CD4-positive, CD25-positive, alpha-beta regulatory T cell (primary cell): Measurements from ENCODE around the gene FRMD3. TPM values are rescaled to one million over a fixed set of nuclear protein-coding genes. Genes with fewer than 3 reads are reported as not detected.

Experiments
- ATAC-seq, 2 donors: fragments of 150-1000 bp; cut with Tn5 transposase; one replicate each; pipeline ENCODE4 v1.10.0; 2021; ENCODE audit warnings: low read depth in 2 of 2, moderate number of reproducible peaks in 2 of 2, moderate library complexity in 1 of 2
- DNase-seq, 3 donors: peaks; one replicate each; pipeline versions ENCODE4 v3.0.0 to v3.0.0-alpha.2; 2012 to 2022; ENCODE audit warnings: mixed read lengths in 1 of 3
- H3K27ac ChIP-seq: one replicate; pipeline ENCODE4 v1.7.0; 2013; ENCODE audit warnings: mild to moderate bottlenecking, low read length; ENCODE audit not compliant: insufficient read depth, poor library complexity, severe bottlenecking
- H3K27me3 ChIP-seq: one replicate; pipeline ENCODE4 v1.7.0; 2013; ENCODE audit warnings: low read length; ENCODE audit not compliant: control insufficient read depth, insufficient read depth
- H3K36me3 ChIP-seq: one replicate; pipeline ENCODE4 v1.7.0; 2013; ENCODE audit warnings: mild to moderate bottlenecking, low read length, moderate library complexity; ENCODE audit not compliant: control insufficient read depth, insufficient read depth
- H3K4me1 ChIP-seq: 2 replicates; pipeline ENCODE4 v1.7.0; 2013; ENCODE audit warnings: mild to moderate bottlenecking, low read length; ENCODE audit not compliant: insufficient read depth, control insufficient read depth, poor library complexity, severe bottlenecking
- H3K4me3 ChIP-seq: one replicate; pipeline ENCODE4 v1.7.0; 2013; ENCODE audit warnings: low read depth, mild to moderate bottlenecking, low read length, moderate library complexity
- H3K9me3 ChIP-seq, 2 experiments: 1 replicate in 1 of 2; 2 replicates in 1 of 2; pipeline ENCODE4 v1.7.0; 2013; ENCODE audit warnings: low read length in 2 of 2, mild to moderate bottlenecking in 1 of 2, moderate library complexity in 1 of 2; ENCODE audit not compliant: control insufficient read depth in 2 of 2
- H3K27ac Mint-ChIP-seq, 3 donors: one replicate each; pipeline ENCODE4 v1.8.0; 2020 to 2022; ENCODE audit warnings: mild to moderate bottlenecking in 3 of 3, mixed read lengths in 3 of 3, moderate library complexity in 2 of 3
- H3K27me3 Mint-ChIP-seq: one replicate; pipeline ENCODE4 v1.8.0; 2022; ENCODE audit warnings: mild to moderate bottlenecking, mixed read lengths
- H3K36me3 Mint-ChIP-seq: one replicate; pipeline ENCODE4 v1.8.0; 2020; ENCODE audit warnings: mixed read lengths
- H3K4me1 Mint-ChIP-seq, 4 donors: one replicate each; pipeline ENCODE4 v1.8.0; 2020 to 2022; ENCODE audit warnings: mixed read lengths in 4 of 4, mild to moderate bottlenecking in 1 of 4
- H3K4me3 Mint-ChIP-seq, 4 donors: one replicate each; pipeline ENCODE4 v1.8.0; 2020 to 2022; ENCODE audit warnings: mild to moderate bottlenecking in 4 of 4, mixed read lengths in 4 of 4, moderate library complexity in 3 of 4
- H3K9me3 Mint-ChIP-seq, 7 donors: one replicate each; pipeline ENCODE4 v1.8.0; 2020 to 2022; ENCODE audit warnings: mixed read lengths in 7 of 7, mild to moderate bottlenecking in 3 of 7, moderate library complexity in 2 of 7
- polyA plus RNA-seq, 4 donors: library from polyadenylated mRNA; unstranded; fragments of 300-500 nt; fragmentation: Illumina TruSeq; gene quantifications; one replicate each; pipeline ENCODE4 v1.2.3, GENCODE V29; 2021
- total RNA-seq: library from RNA; stranded (reverse); gene quantifications from one replicate; pipeline ENCODE4 v1.2.3, GENCODE V29; 2022

FRMD3 gene
- total and polyA plus RNA-seq, 5 donors from 2014 or later: 0.25 to 2.8 TPM; not detected in 3

- H3K27ac ChIP-seq: no peak overlapping the region
- ATAC-seq: no peak
- DNase-seq: no peak
- Mint-ChIP-seq H3K36me3 (no peaks in the 10 kb centered on the region), H3K4me3 (no peak overlapping the region), H3K27me3 (no peaks in the 10 kb centered on the region), H3K27ac (no peak overlapping the region), H3K9me3 (no peaks in the 10 kb centered on the region), H3K4me1 (no peaks in the 10 kb centered on the region)
- no peak overlapping the region for H3K4me3 ChIP-seq
- no peaks in the 10 kb centered on the region for H3K27me3 ChIP-seq
- H3K36me3 ChIP-seq: no peaks in the 10 kb centered on the region
- H3K4me1 ChIP-seq: no peaks in the 10 kb centered on the region
- H3K9me3 ChIP-seq: no peaks in the 10 kb centered on the region
These were observed 113.4 kb downstream of the FRMD3 start for GRCh38 chr9:83424831-83425230.

DNA sequence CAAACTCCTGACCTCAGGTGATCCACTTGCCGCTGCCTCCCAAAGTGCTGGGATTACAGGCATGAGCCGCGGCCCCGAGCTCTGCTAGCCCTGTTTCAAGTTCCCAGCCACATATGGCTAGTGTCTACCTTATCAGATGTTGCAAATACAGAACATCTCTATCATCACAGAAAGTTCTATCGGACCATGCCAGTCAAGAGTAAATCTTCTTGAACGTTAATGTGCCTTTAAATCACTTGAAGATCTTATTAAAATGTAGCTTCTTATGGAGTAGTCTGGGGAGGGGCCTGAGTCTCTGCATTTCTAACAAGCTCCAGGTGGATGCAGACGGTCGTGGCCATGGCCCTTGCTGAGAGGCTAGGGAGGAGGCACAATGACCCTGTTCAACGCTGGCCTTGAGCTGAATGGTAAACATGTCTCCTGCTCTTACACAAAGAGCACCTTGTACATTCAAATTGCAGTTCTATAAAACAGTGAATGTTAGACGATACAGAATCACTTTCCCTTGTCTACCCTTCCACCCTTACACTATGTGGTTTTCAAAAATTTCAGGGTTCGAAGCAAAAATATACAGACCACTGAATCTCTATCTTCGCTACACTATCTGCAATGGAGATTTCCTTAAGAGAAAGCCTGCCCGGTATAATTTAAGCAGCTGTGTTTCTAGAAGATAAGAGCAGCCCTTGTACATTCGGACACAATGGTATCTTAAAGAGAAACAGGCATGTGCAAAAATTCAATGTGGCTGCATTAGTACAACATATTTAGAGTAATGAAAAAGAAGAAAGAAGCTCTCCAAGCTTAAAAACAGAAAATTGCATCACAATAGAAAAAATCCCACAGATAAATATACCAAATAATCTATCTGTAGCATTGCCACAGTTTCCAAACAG is 114.1 kb downstream of the FRMD3 start:
- Mint-ChIP-seq H3K4me3 (no peak overlapping the region), H3K27ac (no peak overlapping the region), H3K27me3 (no peaks in the 10 kb centered on the region), H3K9me3 (no peaks in the 10 kb centered on the region), H3K36me3 (no peaks in the 10 kb centered on the region), H3K4me1 (no peaks in the 10 kb centered on the region)
- no peaks in the 10 kb centered on the region for H3K9me3 ChIP-seq
- no peaks in the 10 kb centered on the region for H3K36me3 ChIP-seq
- H3K4me3 ChIP-seq: no peak overlapping the region
- H3K4me1 ChIP-seq: no peaks in the 10 kb centered on the region
- ATAC-seq (no peak), DNase-seq (no peak)
- H3K27me3 ChIP-seq: no peaks in the 10 kb centered on the region
- no peak overlapping the region for H3K27ac ChIP-seq

DNA sequence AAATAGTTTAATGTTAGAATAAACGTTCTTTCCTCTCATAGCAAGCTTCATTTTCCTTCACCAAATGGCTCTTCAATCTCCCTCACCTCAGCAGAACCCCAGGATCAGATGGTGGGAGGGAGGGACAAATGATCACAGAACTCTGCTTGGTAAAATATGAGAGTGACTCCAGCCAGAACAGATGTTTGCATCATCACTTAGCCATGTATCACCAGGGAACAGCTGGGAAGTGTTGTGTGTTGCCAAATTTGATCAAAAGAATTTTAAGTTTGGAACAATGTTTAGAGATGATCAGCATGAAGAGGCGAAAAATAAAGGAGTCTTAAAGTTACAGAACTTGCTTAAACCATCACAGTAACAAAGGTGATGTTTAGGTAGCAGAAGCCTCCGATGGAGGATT is 115.7 kb downstream of the FRMD3 start:
- Histone ChIP-seq H3K9me3 (no peaks in the 10 kb centered on the region), H3K27me3 (no peaks in the 10 kb centered on the region), H3K27ac (no peak overlapping the region), H3K4me3 (no peak overlapping the region), H3K4me1 (no peaks in the 10 kb centered on the region), H3K36me3 (no peaks in the 10 kb centered on the region)
- ATAC-seq: no peak
- no peak overlapping the region for H3K27ac Mint-ChIP-seq
- H3K36me3 Mint-ChIP-seq: no peaks in the 10 kb centered on the region
- DNase-seq: no peak
- H3K4me1 Mint-ChIP-seq: no peaks in the 10 kb centered on the region
- H3K27me3 Mint-ChIP-seq: no peaks in the 10 kb centered on the region
- H3K9me3 Mint-ChIP-seq: peaks cover 0 to 5% (median 0%) of the 10 kb centered on the region in 7 donors
- H3K4me3 Mint-ChIP-seq: no peak overlapping the region

DNA sequence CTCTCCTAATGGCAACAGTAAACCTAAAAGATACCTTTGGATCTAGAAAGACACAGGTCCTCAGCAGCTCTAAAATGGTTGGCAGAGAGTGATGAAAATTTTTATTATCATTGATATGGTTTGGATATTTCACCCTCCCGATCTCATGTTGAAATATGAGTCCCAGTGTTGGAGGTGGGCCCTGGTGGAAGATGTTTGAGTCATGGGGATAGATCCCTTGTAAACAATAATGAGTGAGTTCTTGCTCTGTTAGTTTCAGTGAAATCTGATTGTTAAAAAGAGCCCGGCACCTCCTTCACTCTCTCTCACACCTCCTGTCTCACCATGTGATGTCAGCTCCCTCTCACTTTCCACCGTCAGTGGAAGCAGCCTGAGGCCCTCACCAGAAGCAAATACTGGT is 117.7 kb downstream of the FRMD3 start:
- DNase-seq (no peak), ATAC-seq (no peak)
- no peaks in the 10 kb centered on the region for H3K27me3 Mint-ChIP-seq
- H3K36me3 Mint-ChIP-seq: no peaks in the 10 kb centered on the region
- Histone ChIP-seq H3K4me1 (no peaks in the 10 kb centered on the region), H3K36me3 (no peaks in the 10 kb centered on the region), H3K27me3 (no peaks in the 10 kb centered on the region), H3K4me3 (no peak overlapping the region), H3K9me3 (no peaks in the 10 kb centered on the region), H3K27ac (no peak overlapping the region)
- no peaks in the 10 kb centered on the region for H3K4me1 Mint-ChIP-seq
- no peak overlapping the region for H3K27ac Mint-ChIP-seq
- H3K4me3 Mint-ChIP-seq: no peak overlapping the region
- peaks cover 0 to 5% (median 2%) of the 10 kb centered on the region in 7 donors for H3K9me3 Mint-ChIP-seq

- Mint-ChIP-seq H3K4me3 (no peak overlapping the region), H3K36me3 (no peaks in the 10 kb centered on the region)
- no peak for ATAC-seq
These were observed 118.2 kb downstream of the FRMD3 start for GRCh38 chr9:83419961-83420360.

DNA sequence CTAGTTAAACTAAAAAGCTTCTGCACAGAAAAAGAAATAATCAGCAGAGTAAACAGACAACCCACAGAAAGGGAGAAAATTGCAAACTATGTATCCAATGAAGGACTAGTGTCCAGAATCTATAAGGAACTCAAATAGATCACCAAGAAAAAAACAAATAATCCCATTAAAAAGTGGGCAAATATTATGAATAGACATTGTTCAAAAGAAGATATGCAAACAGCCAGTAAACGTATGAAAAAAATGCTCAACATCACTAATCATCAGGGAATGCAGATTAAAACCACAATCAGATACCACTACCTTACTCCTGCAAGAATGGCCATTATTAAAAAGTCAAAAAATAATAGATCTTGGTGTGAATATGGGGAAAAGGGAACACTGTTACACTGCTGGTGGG is 119.9 kb downstream of the FRMD3 start:
- no peaks in the 10 kb centered on the region for H3K4me1 ChIP-seq
- H3K27ac ChIP-seq: no peak overlapping the region
- DNase-seq: no peak
- H3K4me3 Mint-ChIP-seq: no peak overlapping the region
- peaks cover 0 to 7% (median 5%) of the 10 kb centered on the region in 7 donors for H3K9me3 Mint-ChIP-seq
- H3K27ac Mint-ChIP-seq: no peak overlapping the region
- H3K27me3 ChIP-seq: no peaks in the 10 kb centered on the region
- peaks cover 3% of the 10 kb centered on the region for H3K36me3 Mint-ChIP-seq
- no peaks in the 10 kb centered on the region for H3K36me3 ChIP-seq
- no peak overlapping the region for H3K4me3 ChIP-seq
- no peak for ATAC-seq
- no peaks in the 10 kb centered on the region for H3K4me1 Mint-ChIP-seq
- H3K27me3 Mint-ChIP-seq: peaks cover 7% of the 10 kb centered on the region
- no peaks in the 10 kb centered on the region for H3K9me3 ChIP-seq

More at GRCh38 chr9:83419961-83420360, 118.2 kb downstream of the FRMD3 start:
- Histone ChIP-seq H3K4me1 (no peaks in the 10 kb centered on the region), H3K4me3 (no peak overlapping the region), H3K9me3 (no peaks in the 10 kb centered on the region), H3K27ac (no peak overlapping the region), H3K36me3 (no peaks in the 10 kb centered on the region), H3K27me3 (no peaks in the 10 kb centered on the region)
- Mint-ChIP-seq H3K27me3 (no peaks in the 10 kb centered on the region), H3K4me1 (no peaks in the 10 kb centered on the region), H3K27ac (no peak overlapping the region), H3K9me3 (peaks cover 0 to 5% (median 2%) of the 10 kb centered on the region in 7 donors)
- no peak for DNase-seq

GRCh38 chr9:83413367-83413766 is 124.8 kb downstream of the FRMD3 start:
- no peak for ATAC-seq
- H3K27ac Mint-ChIP-seq: no peak overlapping the region
- no peak for DNase-seq
- Histone ChIP-seq H3K4me1 (no peaks in the 10 kb centered on the region), H3K27me3 (no peaks in the 10 kb centered on the region), H3K4me3 (no peak overlapping the region), H3K36me3 (no peaks in the 10 kb centered on the region), H3K27ac (no peak overlapping the region), H3K9me3 (no peaks in the 10 kb centered on the region)
- peaks cover 3% of the 10 kb centered on the region for H3K36me3 Mint-ChIP-seq
- H3K27me3 Mint-ChIP-seq: peaks cover 7% of the 10 kb centered on the region
- H3K4me3 Mint-ChIP-seq: peak overlapping the region in 1 of 4 donors; percentile 58
- peaks cover 0 to 2% (median 0%) of the 10 kb centered on the region in 4 donors for H3K4me1 Mint-ChIP-seq
- H3K9me3 Mint-ChIP-seq: peaks cover 0 to 7% (median 5%) of the 10 kb centered on the region in 7 donors

DNA sequence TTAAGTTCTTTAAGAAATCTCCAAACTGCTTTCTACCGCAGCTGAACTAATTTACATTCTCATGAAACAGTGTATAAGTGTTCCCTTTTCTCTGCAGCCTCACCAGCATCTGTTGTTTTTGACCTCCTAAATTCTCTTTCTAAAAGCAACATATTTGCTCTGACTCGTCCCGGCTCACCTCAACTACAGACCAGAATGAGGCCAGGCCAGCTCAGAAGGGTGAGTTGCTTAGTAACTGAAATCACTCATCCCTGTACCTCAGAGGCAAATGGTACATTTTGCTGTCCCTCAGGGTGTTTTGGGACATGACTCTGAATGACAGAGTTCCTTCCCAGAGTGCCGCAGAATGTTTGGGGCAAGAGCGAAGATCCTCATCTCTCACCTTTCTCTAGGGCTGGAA is 127.5 kb downstream of the FRMD3 start:
- Histone ChIP-seq H3K4me1 (no peaks in the 10 kb centered on the region), H3K27me3 (no peaks in the 10 kb centered on the region), H3K36me3 (no peaks in the 10 kb centered on the region), H3K9me3 (no peaks in the 10 kb centered on the region), H3K4me3 (no peak overlapping the region), H3K27ac (no peak overlapping the region)
- H3K9me3 Mint-ChIP-seq: peaks cover 0 to 6% (median 1%) of the 10 kb centered on the region in 7 donors
- ATAC-seq (no peak), DNase-seq (no peak)
- no peak overlapping the region for H3K27ac Mint-ChIP-seq
- H3K27me3 Mint-ChIP-seq: peaks cover 7% of the 10 kb centered on the region
- H3K4me1 Mint-ChIP-seq: peaks cover 0 to 2% (median 0%) of the 10 kb centered on the region in 4 donors
- H3K4me3 Mint-ChIP-seq: no peak overlapping the region
- peaks cover 3% of the 10 kb centered on the region for H3K36me3 Mint-ChIP-seq
